Transverse colon (tissue), 4 donors: ENCODE data around the gene PDXDC1. TPM values are rescaled to one million over a fixed set of nuclear protein-coding genes. Genes with fewer than 3 reads are reported as not detected.
A peak's percentile ranks its signal among the peaks of the same experiment; 100 is the strongest.
"Not testable (repeated sequence)": the region's sequence is repeated elsewhere in the genome, so short reads cannot be mapped to it uniquely, and the experiment has no call there.

Source experiments
- DNase-seq: peaks from one replicate; pipeline ENCODE4 v3.0.0-alpha.2; 2019
- H3K27ac ChIP-seq, 4 donors: fragments of 200-600 bp; sonication (generic); 2 replicates each; pipeline ENCODE4 v1.5.1; 2016 to 2018; ENCODE audit warnings: inconsistent platforms in 4 of 4
- H3K27me3 ChIP-seq: fragments of 200-600 bp; sonication (generic); 2 replicates; pipeline ENCODE4 v1.5.1; 2017; ENCODE audit warnings: inconsistent platforms
- H3K36me3 ChIP-seq, 4 donors: fragments of 200-600 bp; sonication (generic); 2 replicates each; pipeline ENCODE4 v1.5.1; 2017 to 2019; ENCODE audit warnings: inconsistent platforms in 4 of 4
- H3K4me1 ChIP-seq, 4 donors: fragments of 200-600 bp; sonication (generic); 2 replicates each; pipeline ENCODE4 v1.5.1; 2017 to 2020; ENCODE audit warnings: inconsistent platforms in 4 of 4
- H3K4me3 ChIP-seq, 4 donors: fragments of 200-600 bp; sonication (generic); 1 replicate in 1 of 4; 2 replicates in 3 of 4; pipeline versions ENCODE4 v1.5.1 to v1.6.1; 2017 to 2019; ENCODE audit warnings: inconsistent platforms in 4 of 4
- H3K9me3 ChIP-seq, 2 donors: fragments of 200-600 bp; sonication (generic); 2 replicates each; pipeline ENCODE4 v1.5.1; 2017 to 2019; ENCODE audit warnings: inconsistent platforms in 2 of 2
- CTCF ChIP-seq, 5 experiments: fragments of 200-600 bp in 3 of 5; fragments of 450-650 bp in 2 of 5; sonication (generic) in 3 of 5; IDR thresholded peaks; 1 replicate in 2 of 5; 2 replicates in 3 of 5; pipeline ENCODE4 v1.5.1; 2016 to 2017; ENCODE audit warnings: antibody characterized with exemption in 5 of 5, inconsistent platforms in 3 of 5, mild to moderate bottlenecking in 2 of 5, moderate library complexity in 1 of 5
- EP300 ChIP-seq: sonication (generic); formaldehyde crosslinking; IDR thresholded peaks from one replicate; pipeline ENCODE4 v1.6.1; 2017; ENCODE audit warnings: antibody characterized with exemption, low read depth
- POLR2A ChIP-seq: fragments of 450-650 bp; IDR thresholded peaks from one replicate; pipeline ENCODE4 v1.6.1; 2016; ENCODE audit warnings: antibody characterized with exemption, mild to moderate bottlenecking, moderate library complexity
- POLR2AphosphoS5 ChIP-seq, 3 donors: sonication (generic); formaldehyde crosslinking; IDR thresholded peaks; one replicate each; pipeline ENCODE4 v1.6.1; 2016; ENCODE audit warnings: antibody characterized with exemption in 3 of 3
- WGBS, 2 donors: methylation state at CpG; one replicate each; pipeline ENCODE4 v1.1.5; 2018; ENCODE audit warnings: low coverage in 1 of 2; 5-methylcytosine and 5-hydroxymethylcytosine counted together
- in situ Hi-C, 4 donors: fragments of 200-750 bp; cut with MboI; loops; one replicate each; pipeline versions ENCODE4 v1.15.0 to v1.15.1; 2017; ENCODE audit warnings: low sequenced_read_pairs in 3 of 4, low pct_ligation_motif_present in 1 of 4, low pct_unique_long_range_greater_than_20kb in 1 of 4
- intact Hi-C: fragments of 100-400 bp; cut with DNase I; formaldehyde crosslinking; loops from one replicate; pipeline ENCODE4 v1.15.1; 2023; ENCODE audit warnings: low total_unique reads
- total RNA-seq, 4 donors: library from RNA; depleted of rRNA; stranded (reverse); fragments of >200 nt; gene quantifications; one replicate each; pipeline ENCODE4 v1.1.0, GENCODE V29; 2016

PDXDC1 gene
- total RNA-seq, 4 donors from 2014 or later, result 95.8 to 162 (median 133) TPM

DNA sequence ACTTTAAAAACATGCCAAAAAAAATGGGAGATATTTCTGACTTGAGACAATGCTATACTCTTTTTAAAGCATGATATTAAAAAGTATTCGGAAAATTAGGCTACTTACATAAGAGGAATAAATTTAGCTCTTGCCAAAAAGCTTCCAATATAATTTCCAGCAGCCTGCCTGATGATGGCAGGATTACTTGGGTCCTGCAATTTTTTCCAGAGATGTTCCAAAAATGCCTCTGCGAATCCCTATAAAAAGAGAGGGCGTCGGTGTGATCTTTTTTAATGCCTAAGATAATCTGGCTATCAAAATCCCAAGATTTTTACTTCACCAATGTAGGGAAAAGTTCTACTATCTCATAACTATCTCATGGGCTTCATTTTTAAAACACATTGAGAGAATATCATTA lies 96.2 kb downstream of the PDXDC1 start:
- H3K27ac ChIP-seq, H3K4me1 ChIP-seq, H3K27me3 ChIP-seq, H3K9me3 ChIP-seq, intact Hi-C loops, in situ Hi-C loops, DNase-seq, H3K4me3 ChIP-seq: not testable (repeated sequence)
- peaks cover 0 to 41% (median 18%) of the 10 kb centered on the region in 4 donors for H3K36me3 ChIP-seq
- 63 to 95% methylated on average over 4 of the region's 4 CpGs for WGBS, 2 donors

- DNase-seq, H3K9me3 ChIP-seq, intact Hi-C loops, H3K4me1 ChIP-seq, H3K27ac ChIP-seq, in situ Hi-C loops, H3K4me3 ChIP-seq, H3K27me3 ChIP-seq: not testable (repeated sequence)
- peak in 2 of 5 experiments; percentile 25 to 44 for TF ChIP-seq CTCF (IDR thresholded peaks at IDR 0.05)
- peaks cover 0 to 47% (median 19%) of the 10 kb centered on the region in 4 donors for H3K36me3 ChIP-seq
- 47% methylated on average over 3 to 16 of the region's 16 CpGs for WGBS, 2 donors
These were observed 97.3 kb downstream of the PDXDC1 start for GRCh38 chr16:15071916-15072769.

DNA sequence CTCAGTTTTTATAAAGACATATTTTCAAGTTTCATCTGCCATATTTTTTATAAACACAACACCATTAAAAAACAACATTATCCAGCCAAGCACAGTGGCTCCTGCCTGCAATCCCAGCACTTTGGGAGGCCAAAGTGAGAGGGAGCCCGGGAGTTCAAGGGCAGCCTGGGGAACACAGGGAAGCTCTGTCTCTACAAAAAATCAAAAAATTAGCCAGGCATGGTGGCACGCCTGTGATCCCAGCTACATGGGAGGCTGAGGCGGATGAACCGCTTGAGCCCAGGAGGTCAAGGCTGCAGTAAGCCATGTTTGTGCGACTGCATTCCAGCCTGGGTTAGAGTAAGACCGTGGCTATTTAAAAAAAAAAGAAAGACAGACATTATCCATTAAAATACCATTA lies 98.3 kb downstream of the PDXDC1 start:
- in situ Hi-C loops (no loop called here), intact Hi-C loops (no loop called here)
- WGBS, 2 donors, result 81 to 86% methylated on average over 5 to 6 of the region's 6 CpGs
- no peak overlapping the region for H3K27ac ChIP-seq
- no peaks in the 10 kb centered on the region for H3K27me3 ChIP-seq
- H3K36me3 ChIP-seq, result peaks cover 0 to 47% (median 19%) of the 10 kb centered on the region in 4 donors
- no peaks in the 10 kb centered on the region for H3K4me1 ChIP-seq
- H3K9me3 ChIP-seq, result no peaks in the 10 kb centered on the region
- DNase-seq, result no peak
- no peak overlapping the region for H3K4me3 ChIP-seq
- TF ChIP-seq EP300 (no peak), POLR2A (no peak), CTCF (IDR thresholded peaks at IDR 0.05) (no peak), POLR2AphosphoS5 (IDR thresholded peaks at IDR 0.05) (no peak)

GRCh38 chr16:15076161-15076560 lies 101.3 kb downstream of the PDXDC1 start:
- H3K4me3 ChIP-seq, in situ Hi-C loops, intact Hi-C loops, H3K4me1 ChIP-seq, H3K27ac ChIP-seq, H3K9me3 ChIP-seq, H3K27me3 ChIP-seq, DNase-seq: not testable (repeated sequence)
- 52 to 55% methylated on average over 2 of the region's 2 CpGs for WGBS, 2 donors
- H3K36me3 ChIP-seq, result peaks cover 0 to 32% (median 16%) of the 10 kb centered on the region in 4 donors

GRCh38 chr16:15080883-15081282 lies 106.1 kb downstream of the PDXDC1 start:
- DNase-seq, in situ Hi-C loops, intact Hi-C loops, H3K4me3 ChIP-seq, H3K27ac ChIP-seq, H3K27me3 ChIP-seq, H3K4me1 ChIP-seq, H3K9me3 ChIP-seq: not testable (repeated sequence)
- H3K36me3 ChIP-seq, result peaks cover 0 to 20% (median 8%) of the 10 kb centered on the region in 4 donors
- 75 to 96% methylated on average over 1 of the region's 1 CpG for WGBS, 2 donors

- intact Hi-C loops, H3K27ac ChIP-seq, H3K9me3 ChIP-seq, H3K4me1 ChIP-seq, H3K4me3 ChIP-seq, in situ Hi-C loops, DNase-seq, H3K27me3 ChIP-seq: not testable (repeated sequence)
- 74 to 100% methylated on average over 1 to 3 of the region's 3 CpGs for WGBS, 2 donors
- peaks cover 0 to 20% (median 7%) of the 10 kb centered on the region in 4 donors for H3K36me3 ChIP-seq
These were observed 108.0 kb downstream of the PDXDC1 start for GRCh38 chr16:15082788-15083187.

DNA sequence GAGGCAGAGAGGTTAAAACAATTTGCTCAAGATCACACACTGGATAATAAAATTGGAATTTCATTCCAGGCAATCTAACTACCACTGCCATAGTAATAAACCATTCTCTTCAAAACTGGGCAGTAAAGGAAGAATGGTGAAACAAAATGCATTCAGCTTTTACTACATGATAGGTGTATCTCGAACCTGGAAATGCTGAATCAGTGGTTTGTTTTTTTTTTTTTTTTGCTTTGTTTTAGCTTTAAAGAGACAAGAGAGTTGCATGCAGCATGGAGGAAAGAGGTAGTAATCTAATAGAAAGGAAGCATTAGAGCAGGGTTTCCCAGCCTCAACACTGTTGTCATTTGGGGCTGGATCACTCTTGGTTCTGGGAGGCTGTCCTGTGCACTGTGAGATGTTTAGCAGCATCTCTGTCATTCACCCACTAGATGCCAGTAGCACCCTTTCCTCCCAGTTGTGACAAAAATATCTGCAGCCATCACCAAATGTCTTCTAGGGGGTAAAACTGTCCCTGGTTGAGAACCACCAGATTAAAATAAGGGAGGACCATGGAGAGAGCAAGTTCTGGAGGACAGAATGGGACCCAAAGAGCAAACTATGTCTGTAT lies 115.9 kb downstream of the PDXDC1 start:
- H3K9me3 ChIP-seq, H3K27me3 ChIP-seq, DNase-seq, in situ Hi-C loops, H3K4me3 ChIP-seq, intact Hi-C loops, H3K27ac ChIP-seq: not testable (repeated sequence)
- Histone ChIP-seq H3K4me1 (peaks cover 9 to 18% (median 11%) of the 10 kb centered on the region in 4 donors), H3K36me3 (peaks cover 0 to 12% (median 0%) of the 10 kb centered on the region in 4 donors)
- 45 to 72% methylated on average over 1 of the region's 1 CpG for WGBS, 2 donors

GRCh38 chr16:15093571-15093954 lies 118.7 kb downstream of the PDXDC1 start:
- H3K27ac ChIP-seq, result peak overlapping the region; percentile 84 to 91 (median 87)
- H3K9me3 ChIP-seq, H3K36me3 ChIP-seq, intact Hi-C loops, in situ Hi-C loops, DNase-seq, H3K27me3 ChIP-seq: not testable (repeated sequence)
- WGBS, 2 donors, result 0 to 8% methylated on average over 2 to 13 of the region's 14 CpGs
- peak overlapping the region; percentile 54 to 69 (median 56) for H3K4me3 ChIP-seq
- H3K4me1 ChIP-seq, result peaks cover 9 to 18% (median 12%) of the 10 kb centered on the region in 4 donors
